GM12878 (cell line): ENCODE results near the gene SLC2A2. TPM values are rescaled to one million over a fixed set of nuclear protein-coding genes. Genes with fewer than 3 reads are reported as not detected.

Experiments
- ATAC-seq: fragments of 200-7000 bp; cut with Tn5 transposase; 3 replicates; pipeline ENCODE4 v1.9.1; 2020; ENCODE audit warnings: mild to moderate bottlenecking, moderate library complexity
- BruUV-seq: library from RNA; stranded (reverse); fragments of 400-500 nt; replicated peaks from 2 replicates; lab custom pipeline; 2021; lab: Mats Ljungman, UMichigan
- CTCF ChIA-PET: fragments of 300-600 bp; sonication (Branson Sonifier 250); formaldehyde crosslinking; extraction: SDS; loops from one replicate; lab custom pipeline; 2021; ENCODE audit warnings: inconsistent platforms; lab: Yijun Ruan, JAX
- POLR2A ChIA-PET: fragments of 350-600 bp; formaldehyde crosslinking; extraction: SDS; loops from one replicate; lab custom pipeline; 2021; ENCODE audit warnings: inconsistent platforms; lab: Charles Lee
- RAD21 ChIA-PET: fragments of 300-600 bp; sonication (Branson Sonifier 250); formaldehyde crosslinking; loops from one replicate; lab custom pipeline; 2023; ENCODE audit warnings: antibody characterized with exemption; ENCODE audit not compliant: unreplicated experiment; lab: Charles Lee
- SMC1A ChIA-PET: fragments of 300-600 bp; sonication (Branson Sonifier 250); formaldehyde crosslinking; loops from one replicate; lab custom pipeline; 2023; ENCODE audit not compliant: unreplicated experiment, uncharacterized antibody; lab: Charles Lee
- DNase-seq: peaks from one replicate; pipeline ENCODE4 v3.0.0-alpha.2; 2011; ENCODE audit warnings: low read depth, low spot score
- FAIRE-seq: peaks from 3 replicates; lab custom pipeline; 2011; peaks lifted over from hg19 to GRCh38; lab: Jason Lieb, UNC
- H2AFZ ChIP-seq: 2 replicates; pipeline ENCODE4 v1.6.0; 2011; ENCODE audit warnings: low read depth, low read length, control low read depth; ENCODE audit not compliant: control insufficient read depth
- H3K27ac ChIP-seq: 2 replicates; pipeline ENCODE4 v1.5.1; 2011; ENCODE audit warnings: control low read depth; ENCODE audit not compliant: control insufficient read depth, insufficient read depth
- H3K27me3 ChIP-seq, 2 experiments: replicated peaks in 1 of 2; 2 replicates each; pipeline versions ENCODE4 v1.6.0 to v1.6.1; 2011; ENCODE audit warnings: low read length in 1 of 2; ENCODE audit not compliant: control insufficient read depth in 2 of 2, insufficient read depth in 2 of 2
- H3K36me3 ChIP-seq, 2 experiments: 2 replicates each; pipeline ENCODE4 v1.5.1; 2011; ENCODE audit warnings: low read length in 1 of 2; ENCODE audit not compliant: control insufficient read depth in 2 of 2, insufficient read depth in 2 of 2
- H3K4me1 ChIP-seq: 2 replicates; pipeline ENCODE4 v1.6.1; 2011; ENCODE audit warnings: mild to moderate bottlenecking, low read length, moderate library complexity, mixed read lengths; ENCODE audit not compliant: control insufficient read depth, insufficient read depth
- H3K4me2 ChIP-seq: 2 replicates; pipeline ENCODE4 v1.6.0; 2011; ENCODE audit warnings: control low read depth; ENCODE audit not compliant: control insufficient read depth, insufficient read depth
- H3K4me3 ChIP-seq: fragments of 200-600 bp; sonication (generic); 2 replicates; pipeline ENCODE4 v1.5.1; 2016
- H3K79me2 ChIP-seq: 2 replicates; pipeline ENCODE4 v1.6.0; 2011; ENCODE audit warnings: low read length; ENCODE audit not compliant: control insufficient read depth, insufficient read depth
- H3K9ac ChIP-seq: 2 replicates; pipeline ENCODE4 v1.8.0; 2011; ENCODE audit warnings: low read length, control low read depth, mixed read lengths; ENCODE audit not compliant: control insufficient read depth, insufficient read depth
- H3K9me3 ChIP-seq: replicated peaks from 3 replicates; pipeline ENCODE4 v1.5.1; 2011; ENCODE audit warnings: mild to moderate bottlenecking, low read length; ENCODE audit not compliant: control insufficient read depth, insufficient read depth
- H4K20me1 ChIP-seq: 2 replicates; pipeline ENCODE4 v1.6.0; 2011; ENCODE audit not compliant: control insufficient read depth, insufficient read depth
- CHD2 ChIP-seq: IDR thresholded peaks from 2 replicates; pipeline ENCODE4 v1.6.1; 2011; ENCODE audit warnings: low read depth, low read length, improper control_type of control experiment, borderline replicate concordance
- ELK1 ChIP-seq: IDR thresholded peaks from 2 replicates; pipeline ENCODE4 v1.6.1; 2012; ENCODE audit warnings: low read depth, low read length, improper control_type of control experiment
- EZH2 ChIP-seq: IDR thresholded peaks from 2 replicates; pipeline ENCODE4 v1.6.1; 2012; ENCODE audit warnings: low read depth, mild to moderate bottlenecking, control low read depth, inconsistent platforms, low read length, borderline replicate concordance; ENCODE audit not compliant: control insufficient read depth
- FOXM1 ChIP-seq: IDR thresholded peaks from 2 replicates; pipeline ENCODE4 v1.6.1; 2012; ENCODE audit warnings: low read depth, mild to moderate bottlenecking, inconsistent platforms, low read length, moderate library complexity
- GABPA ChIP-seq: IDR thresholded peaks from 2 replicates; pipeline ENCODE4 v1.6.1; 2014; ENCODE audit warnings: antibody characterized with exemption, low read depth, mild to moderate bottlenecking, inconsistent platforms
- IRF3 ChIP-seq: fragments of 450-650 bp; IDR thresholded peaks from 2 replicates; pipeline ENCODE4 v1.6.1; 2014; ENCODE audit warnings: mild to moderate bottlenecking
- MTA2 ChIP-seq: fragments of 450-650 bp; IDR thresholded peaks from 2 replicates; pipeline ENCODE4 v1.6.1; 2016; ENCODE audit warnings: low read depth, mild to moderate bottlenecking, moderate library complexity
- RELA ChIP-seq: fragments of 450-650 bp; IDR thresholded peaks from 2 replicates; pipeline ENCODE4 v1.8.0; 2014; ENCODE audit warnings: borderline replicate concordance; ENCODE audit not compliant: partially characterized antibody
- ZBTB40 ChIP-seq: fragments of 450-650 bp; IDR thresholded peaks from 2 replicates; pipeline ENCODE4 v1.6.1; 2016; ENCODE audit warnings: mild to moderate bottlenecking, moderate library complexity, borderline replicate concordance
- ZNF592 ChIP-seq: fragments of 450-650 bp; IDR thresholded peaks from 2 replicates; pipeline ENCODE4 v1.6.1; 2017; ENCODE audit warnings: mild to moderate bottlenecking, moderate library complexity
- WGBS: methylation state at CpG from one replicate; pipeline ENCODE4 v1.1.6; 2016; ENCODE audit warnings: low lambda C conversion rate; ENCODE audit not compliant: insufficient replicate concordance, insufficient coverage; ENCODE audit errors: missing lambda C conversion rate; 5-methylcytosine and 5-hydroxymethylcytosine counted together
- in situ Hi-C: fragments of 300-500 bp; cut with MboI; formaldehyde crosslinking; loops from 9 replicates; pipeline ENCODE4 v1.14.3; 2018; ENCODE audit warnings: mixed read lengths
- intact Hi-C: fragments of 100-400 bp; cut with micrococcal nuclease; formaldehyde crosslinking; loops from one replicate; pipeline ENCODE4 v1.14.2; 2022; ENCODE audit not compliant: unreplicated experiment
- polyA plus RNA-seq, 11 experiments: library from polyadenylated mRNA; depleted of rRNA in 4 of 11; unstranded in 6 of 11; stranded (reverse) in 5 of 11; fragments of >200 nt; fragmentation: Nextera tagmentation in 4 of 11; fragmentation: Illumina TruSeq in 1 of 11; extraction: Ambion mirVana in 4 of 11; extraction: Trizol in 1 of 11; gene quantifications; 1 replicate in 1 of 11; 2 replicates in 10 of 11; pipeline versions ENCODE4 v1.2.1 to v1.2.3, GENCODE V29; 2011 to 2016; ENCODE audit warnings: inconsistent platforms in 2 of 11, missing spikeins in 2 of 11, low read depth in 1 of 11
- total RNA-seq, 4 experiments: library from RNA; depleted of rRNA in 3 of 4; stranded (reverse); fragments of >200 nt in 3 of 4; fragmentation: Illumina TruSeq in 1 of 4; extraction: Trizol in 1 of 4; gene quantifications; 2 replicates each; pipeline versions ENCODE4 v1.2.1 to v1.2.3, GENCODE V29; 2013 to 2021

SLC2A2 gene
- total and polyA plus RNA-seq, 10 of the 15 experiments (the other 5 are each of a cell fraction or from before 2014, with no cell fraction given), result 0.04 to 0.10 (median 0.04) TPM; not detected in 7

GRCh38 chr3:170991664-170992063, 34.9 kb downstream of the SLC2A2 start (continued):
- no peak for TF ChIP-seq ZBTB40
- TF ChIP-seq, all 136 proteins: peak for 0

GRCh38 chr3:170989100-170989648, 37.3 kb downstream of the SLC2A2 start:
- FAIRE-seq (no peak), ATAC-seq (no peak), DNase-seq (no peak)
- ChIA-PET SMC1A (interaction anchor here (1.4 kb wide), 1 partner anchor 9 kb away, joined by 5 read pairs; no protein-coding TSS in a partner anchor), CTCF (interaction anchor here (0.6 to 1.6 kb wide), 2 partner anchors 21 to 119 kb away, joined by 3 read pairs; partner anchors contain the start of gene RPL22L1), RAD21 (no interaction called here), POLR2A (no interaction called here)
- in situ Hi-C loops, result no loop called here
- Histone ChIP-seq H3K4me2 (no peak overlapping the region), H3K79me2 (no peaks in the 10 kb centered on the region), H3K9ac (no peak overlapping the region), H4K20me1 (no peaks in the 10 kb centered on the region), H2AFZ (no peak overlapping the region), H3K36me3 (no peaks in the 10 kb centered on the region), H3K4me3 (no peak overlapping the region), H3K27me3 (no peaks in the 10 kb centered on the region; a peak in 1 of 4 replicates), H3K4me1 (no peaks in the 10 kb centered on the region), H3K27ac (no peak overlapping the region), H3K9me3 (no peaks in the 10 kb centered on the region; the same call in 2 of the 3 replicates)
- 45% methylated on average over 5 of the region's 5 CpGs for WGBS
- intact Hi-C loops, result no loop called here
- no TSS peak for BruUV-seq
- TF ChIP-seq ZNF592 (no peak), GABPA (no peak), MTA2 (no peak), RELA (no peak), FOXM1 (no peak), EZH2 (no peak), IRF3 (no peak), CHD2 (no peak), ELK1 (no peak)
